ENCODE measurements around the gene FRMD4B.

Gene FRMD4B

DNA sequence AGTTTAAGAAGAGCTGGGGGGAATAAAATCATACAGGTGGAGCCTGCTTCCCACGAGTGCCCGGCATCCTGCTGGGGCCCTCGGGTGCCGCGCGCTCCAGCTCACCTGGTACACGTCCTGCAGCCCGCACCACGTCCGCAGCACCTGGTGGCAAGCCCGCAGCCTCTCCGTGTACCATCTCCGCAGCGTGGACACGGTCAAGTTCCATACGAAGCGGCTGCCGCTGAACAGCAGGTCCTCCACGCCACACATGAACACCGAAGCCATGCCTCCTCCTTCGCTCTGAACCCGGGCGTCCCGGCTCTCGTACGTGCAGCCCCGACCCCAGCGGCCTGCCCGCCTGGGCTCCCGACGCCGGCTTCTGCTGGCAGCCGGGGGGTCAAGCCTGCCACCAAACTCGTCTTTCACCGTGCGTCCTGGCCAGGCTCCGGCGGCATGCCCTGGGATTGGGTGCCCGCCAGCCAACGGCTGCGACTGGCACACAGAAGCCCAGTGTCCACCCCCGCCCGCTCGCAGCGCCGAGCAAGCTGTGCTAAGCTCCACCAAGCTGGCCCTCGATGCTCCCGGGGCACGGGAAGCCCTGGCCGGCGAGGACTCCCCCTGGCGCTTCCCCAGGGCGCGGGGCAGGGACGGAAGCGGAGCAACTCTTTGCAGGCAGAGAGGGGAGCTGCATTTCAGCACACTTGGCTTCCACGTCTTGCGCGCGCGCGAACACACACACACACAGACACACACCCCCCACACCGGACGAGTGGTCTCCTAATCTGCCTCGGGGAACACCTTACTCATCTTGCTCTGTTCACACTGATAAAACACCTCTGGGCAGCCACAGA lies at the start of gene FRMD4B:
Gene FRMD4B, minus strand, starts transcription at position 366 of the 833 bp plus-strand sequence. Its CDS starts 99 bp downstream, at position 267.
- DNase-seq: no peak

DNA sequence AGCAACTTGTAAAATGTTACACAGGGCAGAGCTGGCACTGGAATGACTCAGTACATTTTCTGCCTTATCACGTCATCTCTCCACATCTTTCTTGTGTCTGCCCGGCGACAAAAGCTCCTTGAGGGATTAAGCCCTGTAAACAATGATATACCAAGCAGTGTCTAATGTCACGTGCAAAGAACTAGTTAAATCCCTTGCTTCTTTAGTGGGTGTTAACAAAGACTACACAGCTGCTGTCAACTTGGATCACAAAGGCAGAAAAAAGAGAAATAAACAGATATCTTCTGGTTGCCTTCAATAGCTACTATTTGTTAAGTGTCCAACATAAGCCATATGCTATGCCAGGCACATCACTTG lies 48.1 kb upstream of the FRMD4B start:
- DNase-seq: no peak

DNA sequence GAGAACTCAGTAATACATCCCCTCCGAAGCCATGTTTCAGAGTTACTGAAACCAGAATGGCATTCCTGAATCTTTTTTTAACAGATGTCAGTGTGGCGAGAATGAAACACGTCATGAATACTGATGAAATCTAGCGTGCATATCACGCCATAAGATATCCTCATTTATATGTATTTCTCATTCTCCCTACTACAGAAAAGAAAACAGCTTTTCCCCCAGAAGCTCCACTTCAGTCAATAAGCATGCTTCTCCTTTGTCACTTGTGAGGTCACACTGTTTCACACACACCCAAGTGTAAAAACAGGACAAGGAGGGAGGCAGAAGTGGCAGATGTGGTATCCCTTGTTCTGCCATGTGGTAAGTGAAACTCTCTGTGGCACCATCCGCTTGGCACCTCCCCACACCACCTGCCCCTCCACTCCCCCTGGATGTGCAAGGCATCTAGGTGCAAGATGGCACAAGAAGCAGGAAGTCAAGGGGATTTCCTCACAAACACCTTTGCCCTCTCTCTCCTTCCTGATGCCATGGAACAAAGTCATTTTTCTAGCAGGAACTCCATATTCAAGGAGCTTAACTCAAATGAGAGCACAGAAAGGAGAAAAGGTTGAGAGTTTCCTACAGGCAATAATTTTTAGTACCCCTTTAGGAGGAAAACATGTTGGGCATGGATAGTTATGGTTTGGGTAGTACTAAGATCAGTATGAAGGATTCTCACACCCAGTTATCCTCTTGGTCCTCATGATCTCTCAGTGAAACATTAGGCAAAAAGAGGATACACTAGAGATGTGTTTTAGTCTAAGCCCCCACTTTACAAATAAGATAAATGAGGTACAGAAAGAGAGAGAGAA lies 47.5 kb upstream of the FRMD4B start:
- no peak for DNase-seq

GRCh38 chr3:69428657-69429255 lies 42.9 kb upstream of the FRMD4B start:
- no peak for DNase-seq

DNA sequence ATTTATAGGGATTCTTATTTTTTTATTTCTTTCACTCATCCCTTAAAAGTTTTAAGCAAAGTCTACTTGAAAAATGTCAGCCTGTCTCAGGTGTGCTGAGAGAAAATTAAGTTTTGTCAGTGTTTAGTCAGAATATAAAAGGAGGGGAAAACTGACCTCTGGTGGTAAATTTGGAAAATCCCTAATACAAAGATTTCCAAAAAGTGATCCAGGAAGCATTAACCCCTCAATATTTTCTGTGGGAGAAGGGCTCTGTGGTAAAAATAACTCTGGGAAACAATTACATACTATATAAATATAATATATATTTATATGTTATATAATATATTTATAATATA lies 41.0 kb upstream of the FRMD4B start:
- DNase-seq: no peak

GRCh38 chr3:69426291-69426966 lies 40.5 kb upstream of the FRMD4B start:
- no peak for DNase-seq

DNA sequence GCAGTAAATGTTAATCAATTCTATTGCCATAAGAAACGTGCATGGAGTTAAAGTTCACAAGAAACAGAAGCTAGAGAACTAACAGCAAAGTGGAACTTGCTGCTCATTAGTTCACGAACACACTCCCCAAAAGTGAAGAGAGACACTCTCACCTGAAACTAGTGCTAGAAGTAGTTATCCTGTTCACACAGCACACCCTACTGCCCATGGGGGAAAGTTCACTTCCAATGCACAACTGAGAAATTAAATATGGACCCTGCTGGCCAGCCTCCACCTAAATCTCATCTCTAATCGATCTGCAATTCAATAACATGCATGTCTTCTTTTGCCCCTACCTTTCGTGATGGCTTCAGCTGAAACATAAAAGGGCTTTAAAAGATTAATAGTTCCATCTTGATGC lies 39.4 kb upstream of the FRMD4B start:
- no peak for DNase-seq

DNA sequence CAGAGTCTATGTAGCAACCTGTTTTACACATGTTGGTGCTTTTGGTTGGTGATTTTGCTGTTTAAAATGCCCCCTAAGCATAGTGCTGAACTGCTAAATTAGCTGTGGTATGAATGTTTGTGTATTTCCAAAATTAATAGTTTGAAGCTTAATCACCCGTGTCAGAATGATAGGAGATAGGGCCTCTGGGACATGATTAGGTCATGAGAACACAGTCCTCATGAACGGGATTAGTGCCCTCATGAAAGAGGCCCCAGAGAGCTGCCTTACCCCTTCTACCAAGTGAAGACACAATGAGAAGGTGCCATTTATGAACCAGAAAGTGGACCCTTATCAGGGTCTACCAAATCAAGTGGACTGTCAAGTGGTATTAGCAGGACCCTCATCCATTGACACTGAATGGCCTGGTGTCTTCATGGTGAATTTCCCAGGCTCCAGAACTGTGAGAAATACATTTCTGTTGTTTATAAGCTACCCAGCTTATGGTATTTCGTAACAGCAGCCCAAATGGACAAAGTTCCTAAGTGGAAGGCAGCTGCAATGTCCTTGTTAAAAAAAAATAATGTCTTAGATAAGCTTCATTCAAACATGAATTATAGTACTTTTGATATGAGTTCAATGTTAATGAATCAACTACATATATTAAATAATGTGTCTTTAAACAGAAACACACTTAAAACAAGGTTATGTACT lies 37.7 kb upstream of the FRMD4B start:
- no peak for DNase-seq

GRCh38 chr3:69422751-69423150 lies 36.9 kb upstream of the FRMD4B start:
- DNase-seq: no peak

- no peak for DNase-seq
These were observed 35.1 kb upstream of the FRMD4B start for GRCh38 chr3:69420781-69421520.

- no peak for DNase-seq
These were observed 33.4 kb upstream of the FRMD4B start for GRCh38 chr3:69419276-69419675.

DNA sequence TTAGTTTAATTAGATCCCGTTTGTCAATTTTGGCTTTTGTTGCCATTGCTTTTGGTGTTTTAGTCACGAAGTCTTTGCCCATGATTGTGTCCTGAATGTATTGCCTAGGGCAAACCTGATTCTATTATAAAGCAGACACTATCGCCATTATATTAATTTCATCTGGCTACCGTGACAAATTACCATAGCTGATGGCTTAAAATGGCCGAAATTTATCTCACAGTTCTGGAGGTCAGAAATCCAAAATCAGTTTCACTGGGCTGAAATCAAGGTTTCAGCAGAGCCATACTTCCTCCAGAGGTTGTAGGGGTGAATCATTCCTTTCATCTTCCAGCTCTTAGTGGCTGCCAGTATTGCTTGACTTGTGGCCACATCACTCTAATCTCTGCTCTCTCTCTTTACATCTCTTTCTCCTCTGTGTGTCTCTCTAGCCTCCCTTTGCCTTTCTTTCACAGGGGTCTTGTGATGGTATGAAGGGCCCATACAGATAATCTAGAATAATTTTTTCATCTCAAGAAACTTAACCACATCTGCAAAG lies 31.7 kb upstream of the FRMD4B start:
- no peak for DNase-seq

DNA sequence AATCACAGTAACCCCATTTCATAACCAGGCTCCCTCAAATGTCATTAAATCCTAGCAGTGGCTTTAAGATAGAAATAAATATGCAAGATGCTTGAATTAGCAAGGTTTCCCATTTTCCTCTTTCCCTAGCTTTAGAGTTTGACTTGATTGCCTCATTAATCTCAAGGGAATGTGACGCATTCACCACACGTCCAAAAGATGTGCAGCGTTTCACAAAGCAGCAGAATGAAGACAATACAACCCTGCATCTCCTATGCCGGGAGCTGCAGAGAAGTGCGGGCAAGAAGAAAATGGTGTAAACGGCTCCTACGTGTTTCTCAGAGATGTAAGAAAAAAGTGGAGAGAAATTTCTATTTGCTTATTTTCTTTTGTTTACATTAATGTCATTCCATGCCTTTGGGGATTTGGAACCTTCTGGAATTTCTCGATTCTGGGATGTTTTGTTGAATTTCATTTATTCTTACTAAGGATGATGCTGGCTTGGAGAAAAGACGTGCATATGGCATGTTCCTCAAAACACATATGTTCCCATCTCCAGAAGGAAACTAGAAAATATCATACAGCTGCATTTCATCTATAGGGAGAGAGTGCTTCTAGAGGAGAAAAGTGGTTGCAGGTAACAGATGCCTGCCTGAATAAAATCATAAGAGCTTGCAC lies 27.8 kb upstream of the FRMD4B start:
- DNase-seq: no peak

GRCh38 chr3:69411346-69411745 lies 25.5 kb upstream of the FRMD4B start:
- no peak for DNase-seq

- DNase-seq: peak in 1 of 2 experiments; percentile 8
These were observed 24.4 kb upstream of the FRMD4B start for GRCh38 chr3:69410301-69410700.

DNA sequence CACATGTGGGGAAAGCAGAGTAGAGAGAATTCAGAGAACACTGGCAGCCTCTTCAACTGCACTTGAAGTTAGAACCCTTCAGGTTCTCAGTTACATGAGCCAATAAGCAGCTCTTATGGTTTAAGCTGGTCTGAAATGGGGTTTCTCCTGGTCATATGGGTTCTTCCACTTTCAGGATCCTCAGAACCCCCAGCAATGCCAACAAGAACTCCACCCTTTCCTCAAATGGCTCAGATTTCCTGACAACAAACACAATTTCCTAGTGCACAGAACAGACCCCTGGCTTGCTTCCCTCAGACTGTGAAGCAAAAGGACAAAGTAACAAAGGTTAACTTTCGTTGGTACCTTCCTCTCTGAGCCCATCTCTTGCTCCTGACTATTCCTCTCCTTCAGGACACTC lies 23.9 kb upstream of the FRMD4B start:
- no peak for DNase-seq

- no peak for DNase-seq
These were observed 23.1 kb upstream of the FRMD4B start for GRCh38 chr3:69409011-69409410.

GRCh38 chr3:69408542-69408941 lies 22.7 kb upstream of the FRMD4B start:
- DNase-seq: no peak

DNA sequence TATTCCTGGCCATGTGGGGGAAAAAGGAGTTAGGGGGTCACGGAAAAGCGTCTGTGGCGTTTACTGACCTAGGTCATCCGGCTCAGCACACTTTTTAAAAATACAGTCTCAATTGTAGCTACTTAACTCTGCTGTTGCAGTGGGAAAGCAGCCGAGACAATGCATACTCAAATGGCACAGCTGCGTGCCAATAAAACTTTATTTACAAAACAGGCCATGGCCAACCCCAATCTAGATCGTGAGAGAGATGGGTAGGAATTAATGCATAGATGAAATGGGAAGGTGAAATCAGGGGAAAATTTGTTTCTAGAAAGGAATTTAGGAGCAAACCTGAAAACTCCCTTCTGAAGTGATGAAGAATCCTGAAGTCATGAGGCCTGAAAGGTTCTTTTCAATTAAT lies 22.0 kb upstream of the FRMD4B start:
- no peak for DNase-seq

DNA sequence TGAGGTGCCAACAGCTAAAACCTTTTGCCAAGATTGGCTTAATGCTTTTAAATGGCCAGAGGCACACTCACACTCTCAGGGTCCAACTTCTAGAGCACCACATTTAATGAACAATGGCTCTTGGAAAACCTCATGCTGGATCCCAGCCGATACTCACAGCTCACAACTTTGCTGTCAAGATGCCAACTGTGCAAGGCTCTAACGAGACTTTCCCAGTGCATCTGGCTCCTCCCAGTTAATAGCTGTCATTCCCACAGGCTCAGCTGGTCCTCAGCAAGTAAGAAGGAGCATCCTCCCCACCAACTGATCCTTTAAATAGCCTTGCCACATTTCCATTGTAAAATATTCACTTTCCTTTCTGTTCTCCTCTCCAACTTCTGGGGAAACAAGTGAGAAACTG lies 20.3 kb upstream of the FRMD4B start:
- no peak for DNase-seq

DNA sequence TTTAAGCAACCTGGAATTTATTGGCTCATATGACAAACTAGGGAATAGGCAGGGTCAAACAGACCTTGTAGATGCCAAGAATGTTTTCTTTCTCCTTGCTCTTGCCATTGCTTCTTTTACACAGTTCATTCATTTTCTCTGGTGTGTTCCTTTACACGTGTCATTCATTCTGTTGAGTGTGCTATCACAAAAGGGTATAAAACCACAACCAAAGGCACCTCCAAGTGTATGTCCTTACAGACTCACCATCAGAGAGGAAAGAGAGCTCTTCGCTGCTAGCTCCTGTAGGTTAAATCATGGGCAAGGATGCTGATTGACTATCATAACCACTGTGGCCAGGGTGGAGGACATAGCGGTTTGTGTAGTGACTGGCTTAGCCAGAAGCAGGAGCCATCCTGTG lies 19.2 kb upstream of the FRMD4B start:
- no peak for DNase-seq
